Stimulated activated naive CD8-positive, alpha-beta T cell treated with anti-CD3 and anti-CD28 coated beads, Interleukin-15, Interleukin-2, amounts not matched to agents 100 ng/mL and 50 ng/mL, for 24 hours (primary cell): Measurements from ENCODE around the gene SOST.

Experiments used
- H3K27ac Mint-ChIP-seq: one replicate; pipeline ENCODE4 v1.8.0; 2021; ENCODE audit warnings: mild to moderate bottlenecking, mixed read lengths
- H3K27me3 Mint-ChIP-seq: one replicate; pipeline ENCODE4 v1.8.0; 2021; ENCODE audit warnings: mixed read lengths
- H3K36me3 Mint-ChIP-seq: one replicate; pipeline ENCODE4 v1.8.0; 2021; ENCODE audit warnings: low read depth, mixed read lengths
- H3K4me1 Mint-ChIP-seq: one replicate; pipeline ENCODE4 v1.8.0; 2021; ENCODE audit warnings: low read depth, mixed read lengths
- H3K4me3 Mint-ChIP-seq: one replicate; pipeline ENCODE4 v1.8.0; 2021; ENCODE audit warnings: mild to moderate bottlenecking, mixed read lengths
- H3K9me3 Mint-ChIP-seq: one replicate; pipeline ENCODE4 v1.8.0; 2021; ENCODE audit warnings: mixed read lengths

Gene SOST

GRCh38 chr17:43782913-43783680, 24.5 kb upstream of the SOST start:
- H3K36me3 Mint-ChIP-seq: no peaks in the 10 kb centered on the region
- H3K9me3 Mint-ChIP-seq: no peaks in the 10 kb centered on the region
- no peak overlapping the region for H3K27ac Mint-ChIP-seq
- peaks cover 40% of the 10 kb centered on the region for H3K27me3 Mint-ChIP-seq
- H3K4me1 Mint-ChIP-seq: peaks cover 8% of the 10 kb centered on the region
- no peak overlapping the region for H3K4me3 Mint-ChIP-seq

- Mint-ChIP-seq H3K27me3 (peaks cover 37% of the 10 kb centered on the region), H3K36me3 (peaks cover 8% of the 10 kb centered on the region), H3K27ac (no peak within 1 kb of the TSS), H3K4me3 (peak within 1 kb of the TSS; percentile 83), H3K9me3 (no peaks in the 10 kb centered on the region), H3K4me1 (peaks cover 12% of the 10 kb centered on the region)
Observed at GRCh38 chr17:43780135-43780534, 21.5 kb upstream of the SOST start, which contains the start of gene CFAP97D1. Gene CFAP97D1 (plus strand): TSS chr17:43780435. CDS start chr17:43780463, 28 bp downstream.

GRCh38 chr17:43779145-43780125, 20.8 kb upstream of the SOST start:
- peak overlapping the region; percentile 26 for H3K27ac Mint-ChIP-seq
- peaks cover 8% of the 10 kb centered on the region for H3K36me3 Mint-ChIP-seq
- peaks cover 37% of the 10 kb centered on the region for H3K27me3 Mint-ChIP-seq
- H3K4me3 Mint-ChIP-seq: peak overlapping the region; percentile 83
- peaks cover 12% of the 10 kb centered on the region for H3K4me1 Mint-ChIP-seq
- H3K9me3 Mint-ChIP-seq: no peaks in the 10 kb centered on the region

GRCh38 chr17:43778337-43779144, 19.9 kb upstream of the SOST start, which contains the start of gene DUSP3:
Gene DUSP3 (minus strand): TSS chr17:43778977. CDS start chr17:43778924, 53 bp downstream.
- Mint-ChIP-seq H3K4me1 (peaks cover 13% of the 10 kb centered on the region), H3K36me3 (peaks cover 9% of the 10 kb centered on the region), H3K4me3 (peak within 1 kb of the TSS; percentile 83), H3K27ac (peak within 1 kb of the TSS; percentile 79), H3K9me3 (no peaks in the 10 kb centered on the region), H3K27me3 (peaks cover 37% of the 10 kb centered on the region)

GRCh38 chr17:43774304-43775250, 16.0 kb upstream of the SOST start:
- no peak overlapping the region for H3K27ac Mint-ChIP-seq
- H3K9me3 Mint-ChIP-seq: no peaks in the 10 kb centered on the region
- peaks cover 28% of the 10 kb centered on the region for H3K36me3 Mint-ChIP-seq
- H3K27me3 Mint-ChIP-seq: peaks cover 4% of the 10 kb centered on the region
- H3K4me3 Mint-ChIP-seq: no peak overlapping the region
- peaks cover 20% of the 10 kb centered on the region for H3K4me1 Mint-ChIP-seq

- Mint-ChIP-seq H3K27me3 (no peaks in the 10 kb centered on the region), H3K4me1 (peaks cover 19% of the 10 kb centered on the region), H3K9me3 (no peaks in the 10 kb centered on the region), H3K36me3 (peaks cover 30% of the 10 kb centered on the region), H3K4me3 (no peak overlapping the region), H3K27ac (no peak overlapping the region)
Observed at GRCh38 chr17:43772877-43773648, 14.5 kb upstream of the SOST start.

- Mint-ChIP-seq H3K9me3 (no peaks in the 10 kb centered on the region), H3K4me3 (no peak overlapping the region), H3K36me3 (peaks cover 27% of the 10 kb centered on the region), H3K27ac (no peak overlapping the region), H3K27me3 (no peaks in the 10 kb centered on the region), H3K4me1 (peaks cover 15% of the 10 kb centered on the region)
Observed at GRCh38 chr17:43771463-43771862, 12.9 kb upstream of the SOST start.

- Mint-ChIP-seq H3K4me1 (peaks cover 15% of the 10 kb centered on the region), H3K36me3 (peaks cover 29% of the 10 kb centered on the region), H3K4me3 (no peak overlapping the region), H3K27ac (no peak overlapping the region), H3K9me3 (no peaks in the 10 kb centered on the region), H3K27me3 (no peaks in the 10 kb centered on the region)
Observed at GRCh38 chr17:43770957-43771356, 12.4 kb upstream of the SOST start.

- Mint-ChIP-seq H3K27me3 (no peaks in the 10 kb centered on the region), H3K4me3 (no peak overlapping the region), H3K4me1 (peaks cover 15% of the 10 kb centered on the region), H3K9me3 (no peaks in the 10 kb centered on the region), H3K36me3 (peaks cover 25% of the 10 kb centered on the region), H3K27ac (no peak overlapping the region)
Observed at GRCh38 chr17:43769859-43770258, 11.3 kb upstream of the SOST start.

GRCh38 chr17:43769426-43769825, 10.8 kb upstream of the SOST start:
- H3K9me3 Mint-ChIP-seq: no peaks in the 10 kb centered on the region
- no peak overlapping the region for H3K4me3 Mint-ChIP-seq
- H3K4me1 Mint-ChIP-seq: peaks cover 15% of the 10 kb centered on the region
- no peaks in the 10 kb centered on the region for H3K27me3 Mint-ChIP-seq
- H3K27ac Mint-ChIP-seq: no peak overlapping the region
- peaks cover 25% of the 10 kb centered on the region for H3K36me3 Mint-ChIP-seq

- no peak overlapping the region for H3K4me3 Mint-ChIP-seq
- H3K9me3 Mint-ChIP-seq: no peaks in the 10 kb centered on the region
- H3K36me3 Mint-ChIP-seq: peaks cover 25% of the 10 kb centered on the region
- H3K4me1 Mint-ChIP-seq: peaks cover 15% of the 10 kb centered on the region
- H3K27ac Mint-ChIP-seq: no peak overlapping the region
- no peaks in the 10 kb centered on the region for H3K27me3 Mint-ChIP-seq
Observed at GRCh38 chr17:43768943-43769342, 10.4 kb upstream of the SOST start.

GRCh38 chr17:43768382-43768781, 9.8 kb upstream of the SOST start:
- Mint-ChIP-seq H3K27ac (no peak overlapping the region), H3K36me3 (peaks cover 23% of the 10 kb centered on the region), H3K4me1 (peaks cover 12% of the 10 kb centered on the region), H3K27me3 (no peaks in the 10 kb centered on the region), H3K4me3 (no peak overlapping the region), H3K9me3 (no peaks in the 10 kb centered on the region)

GRCh38 chr17:43767713-43768059, 9.1 kb upstream of the SOST start:
- Mint-ChIP-seq H3K4me3 (no peak overlapping the region), H3K27me3 (no peaks in the 10 kb centered on the region), H3K9me3 (no peaks in the 10 kb centered on the region), H3K4me1 (peaks cover 9% of the 10 kb centered on the region), H3K27ac (no peak overlapping the region), H3K36me3 (peaks cover 18% of the 10 kb centered on the region)
